Endothelial cell of hepatic sinusoid (primary cell): ENCODE data around the gene STAM2.
"Not testable (repeated sequence)": the region's sequence is repeated elsewhere in the genome, so short reads cannot be mapped to it uniquely, and the experiment has no call there.

Experiments used
- in situ Hi-C: cut with HindIII; loops from 2 replicates; pipeline ENCODE4 v1.10.0; 2017; ENCODE audit warnings: low sequenced_read_pairs

Gene STAM2

GRCh38 chr2:152175368-152176112 is at the start of gene STAM2:
Gene STAM2, minus strand, starts transcription at chr2:152175763. Its CDS starts 121 bp downstream, at chr2:152175642.
- in situ Hi-C loops, result no loop called here

DNA sequence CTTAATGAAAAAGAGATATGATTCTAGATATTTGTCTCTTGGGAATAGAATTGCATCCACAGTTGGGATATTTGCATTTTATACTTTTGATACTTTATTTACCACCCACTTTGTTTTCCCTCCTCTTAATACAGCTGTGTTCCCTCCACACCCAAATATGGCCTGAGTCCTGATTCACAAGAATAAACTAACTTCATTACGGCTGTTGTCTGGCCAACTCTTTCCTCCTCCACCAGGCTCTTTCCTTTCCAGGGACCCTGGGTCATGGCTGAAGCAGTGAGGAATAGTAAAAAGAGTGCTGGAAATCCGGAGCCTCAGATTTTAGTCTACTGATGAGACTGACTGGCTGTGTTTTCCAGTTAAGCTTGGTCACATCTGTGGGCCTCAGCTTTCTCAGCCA is 48.4 kb upstream of the STAM2 start:
- in situ Hi-C loops, result no loop called here

GRCh38 chr2:152222975-152223637 is 47.5 kb upstream of the STAM2 start:
- in situ Hi-C loops, result no loop called here

- in situ Hi-C loops, result no loop called here
Measured at GRCh38 chr2:152221839-152222238, 46.3 kb upstream of the STAM2 start.

DNA sequence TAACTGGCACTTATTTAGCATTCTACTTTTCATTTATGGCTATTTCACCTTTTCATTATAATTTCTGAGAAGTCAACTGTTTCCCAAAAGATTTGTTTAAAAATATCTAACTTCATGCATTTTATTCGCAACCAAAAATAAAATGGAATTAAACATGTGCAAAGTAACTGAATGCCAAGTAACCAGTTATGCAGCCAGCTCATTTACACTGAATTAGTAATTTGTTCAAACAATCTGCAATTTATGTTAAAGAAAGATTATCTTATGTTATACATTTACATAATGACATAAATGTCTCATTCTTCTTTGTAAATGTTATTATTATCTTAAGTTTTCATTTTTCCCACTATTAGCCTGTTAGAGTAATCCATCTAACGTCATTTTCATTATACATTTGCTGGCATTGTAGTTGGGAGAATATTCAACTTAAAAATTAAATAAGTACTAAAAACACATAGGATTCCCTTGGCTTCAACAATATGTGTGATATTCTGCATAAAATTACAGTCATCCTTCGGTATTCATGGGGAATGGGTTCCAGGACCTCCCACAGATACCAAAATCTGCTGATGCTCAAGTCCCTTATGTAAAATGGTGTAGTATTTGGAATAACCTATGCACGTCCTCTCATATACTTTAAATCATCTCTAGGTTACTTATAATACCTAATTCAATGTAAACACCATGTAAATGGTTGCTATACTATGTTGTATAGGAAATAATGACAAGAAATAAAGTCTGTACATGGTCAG is 43.7 kb upstream of the STAM2 start:
- in situ Hi-C loops, result no loop called here

GRCh38 chr2:152201466-152201830 is 25.9 kb upstream of the STAM2 start:
- in situ Hi-C loops, result no loop called here

DNA sequence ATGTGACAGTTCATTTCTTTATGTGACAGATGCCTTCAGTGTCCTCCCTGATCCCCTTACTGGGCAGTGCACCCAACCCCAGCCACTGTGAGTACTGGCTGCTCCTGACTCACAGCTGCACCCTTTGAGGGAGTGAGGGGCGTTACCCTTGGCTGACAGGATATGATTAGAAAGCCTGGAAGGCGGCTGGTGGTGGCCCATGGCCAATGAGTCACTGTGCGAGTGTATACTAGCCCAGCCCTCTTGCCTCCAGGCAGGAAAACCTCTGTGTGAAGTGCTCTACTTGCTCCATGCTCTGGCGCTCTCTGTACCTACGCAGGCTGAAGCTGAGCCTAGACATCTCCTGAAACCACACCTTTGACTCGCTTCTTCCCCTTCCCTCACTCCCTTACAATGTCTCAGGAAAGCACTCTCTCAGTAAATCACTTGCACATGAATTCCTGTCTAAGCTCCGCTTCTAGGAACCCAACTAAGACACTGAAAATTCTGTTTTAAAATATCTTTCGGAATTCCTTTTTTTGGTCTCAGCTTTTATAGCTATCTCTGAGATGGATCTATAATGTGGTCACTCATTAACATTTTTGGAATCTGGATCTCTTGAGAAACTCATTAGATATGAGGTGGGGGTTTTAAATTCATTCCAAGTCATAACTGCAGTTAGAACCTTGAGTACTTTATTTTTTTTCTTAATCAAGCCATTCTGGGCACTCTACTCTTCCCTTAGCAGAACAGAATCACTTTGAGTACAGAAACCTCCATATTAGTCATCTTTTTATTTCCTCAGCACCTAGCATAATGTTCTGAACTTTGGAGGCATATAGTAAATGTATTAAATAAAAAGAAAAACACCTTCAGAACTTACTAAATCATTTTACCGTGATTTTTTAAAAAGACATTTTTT is 25.3 kb upstream of the STAM2 start:
- in situ Hi-C loops, result no loop called here

DNA sequence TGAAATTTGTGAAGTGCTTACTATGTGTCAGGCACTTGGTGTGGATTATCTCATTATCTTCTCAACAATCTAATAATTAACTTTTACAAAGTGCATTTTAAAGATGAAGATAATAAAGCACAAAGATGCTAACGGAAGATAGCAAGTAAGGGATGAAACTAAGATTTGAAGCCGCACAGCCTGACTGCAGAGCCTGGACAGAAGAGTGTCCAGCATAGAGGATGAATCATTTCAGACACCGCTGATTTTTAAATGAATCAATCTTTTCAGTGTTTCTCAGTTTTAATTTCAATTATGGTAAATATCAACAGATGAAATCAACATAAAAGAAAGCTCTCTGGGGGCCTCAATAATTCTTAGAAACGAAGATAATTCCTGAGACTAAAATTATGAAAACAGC is 24.5 kb upstream of the STAM2 start:
- in situ Hi-C loops, result no loop called here

GRCh38 chr2:152198499-152198898 is 22.9 kb upstream of the STAM2 start:
- in situ Hi-C loops, result no loop called here

GRCh38 chr2:152197508-152198284 is 22.1 kb upstream of the STAM2 start:
- in situ Hi-C loops, result not testable (repeated sequence)

DNA sequence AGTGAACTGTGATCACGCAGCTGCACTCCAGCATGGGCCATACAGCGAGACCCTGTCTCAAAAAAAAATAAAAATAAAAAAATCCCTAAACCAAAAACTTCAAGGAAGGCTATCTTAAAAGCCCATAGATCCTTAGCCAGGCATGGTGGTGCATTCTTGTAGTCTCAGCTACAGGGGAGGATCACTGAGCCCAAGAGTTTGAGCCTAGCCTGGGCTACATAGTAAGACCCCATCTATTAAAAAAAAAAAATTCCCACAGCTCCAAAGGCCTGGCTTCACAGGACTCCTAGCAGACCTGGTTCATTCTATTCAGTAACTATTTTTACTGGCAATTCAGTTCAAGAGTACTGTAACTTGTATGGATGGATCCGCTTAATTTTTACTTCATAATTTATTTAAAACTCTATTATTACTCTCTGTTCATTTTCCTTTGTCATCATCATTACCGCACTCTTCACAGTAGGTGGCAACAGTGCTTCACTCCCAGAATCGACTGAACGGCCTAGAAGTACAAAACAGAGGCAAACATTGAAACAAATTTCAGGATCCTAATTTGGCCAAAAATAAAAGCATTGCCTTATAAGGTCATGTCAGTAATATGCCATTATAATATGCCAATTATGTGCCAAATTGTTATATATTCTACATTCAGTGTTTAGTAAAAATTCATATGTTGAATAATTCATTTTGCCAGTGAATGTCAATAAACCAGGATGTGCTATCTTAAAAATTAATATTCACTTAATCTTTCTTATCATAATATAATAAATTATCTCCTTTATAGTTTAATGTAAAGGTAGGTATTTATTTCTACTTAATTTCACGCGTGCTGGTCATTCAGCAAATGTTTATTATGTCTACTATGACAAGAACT is 14.3 kb upstream of the STAM2 start:
- in situ Hi-C loops, result no loop called here

GRCh38 chr2:152186808-152187207 is 11.2 kb upstream of the STAM2 start:
- in situ Hi-C loops, result not testable (repeated sequence)

DNA sequence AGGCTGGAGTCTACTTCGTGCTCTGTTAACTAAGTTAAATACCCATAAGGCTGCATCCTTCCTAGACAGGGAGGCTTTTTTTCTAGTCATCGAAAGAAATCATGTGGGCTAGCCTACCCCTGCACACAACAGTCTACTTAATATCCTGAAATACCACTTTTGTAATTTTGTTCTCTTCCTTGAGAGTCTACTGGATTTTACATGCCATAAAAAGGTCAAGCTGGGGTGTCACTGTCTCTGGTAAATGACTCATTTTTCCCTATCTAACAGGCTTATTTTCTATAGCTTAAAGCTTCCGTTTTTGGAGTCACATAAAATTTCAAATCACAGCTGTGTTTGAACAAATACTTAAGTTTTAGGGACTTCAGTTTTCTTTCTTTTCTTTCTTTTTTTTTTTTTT is 10.7 kb upstream of the STAM2 start:
- in situ Hi-C loops, result no loop called here

DNA sequence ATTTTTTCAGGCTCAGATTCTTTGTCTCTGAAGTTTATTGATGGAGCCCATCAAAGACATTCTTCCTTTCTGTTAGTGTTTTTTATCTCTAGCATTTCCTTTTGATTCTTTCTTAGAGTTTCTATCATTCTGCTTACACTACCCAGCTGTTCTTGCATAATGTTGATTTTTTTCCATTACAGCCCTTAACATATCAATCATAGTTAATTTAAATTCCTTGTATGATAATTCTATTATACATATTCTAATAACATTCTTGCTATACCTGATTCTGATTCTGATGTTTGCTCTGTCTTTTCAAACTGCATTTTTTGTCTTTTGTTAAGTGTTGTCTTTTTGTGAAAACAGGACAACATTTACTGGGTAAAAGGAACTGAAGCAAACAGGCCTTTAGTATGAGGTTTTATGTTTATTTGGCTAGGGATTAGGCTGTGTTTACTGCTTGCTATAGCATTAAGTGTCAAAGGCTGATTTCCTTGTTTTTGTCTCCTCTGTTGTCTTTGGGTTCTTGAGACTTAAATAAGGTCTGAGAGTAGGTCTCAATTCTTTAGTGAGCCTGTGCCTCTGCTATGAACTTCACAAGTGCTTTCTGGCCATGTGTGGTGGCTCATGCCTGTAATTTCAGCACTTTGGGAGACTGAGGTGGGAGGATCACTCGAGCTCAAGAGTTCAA is 8.0 kb upstream of the STAM2 start:
- in situ Hi-C loops, result no loop called here

- in situ Hi-C loops, result not testable (repeated sequence)
Measured at GRCh38 chr2:152177667-152178066, 2.1 kb upstream of the STAM2 start.

- in situ Hi-C loops, result no loop called here
Measured at GRCh38 chr2:152176113-152176714, 651 bp upstream of the STAM2 start.

DNA sequence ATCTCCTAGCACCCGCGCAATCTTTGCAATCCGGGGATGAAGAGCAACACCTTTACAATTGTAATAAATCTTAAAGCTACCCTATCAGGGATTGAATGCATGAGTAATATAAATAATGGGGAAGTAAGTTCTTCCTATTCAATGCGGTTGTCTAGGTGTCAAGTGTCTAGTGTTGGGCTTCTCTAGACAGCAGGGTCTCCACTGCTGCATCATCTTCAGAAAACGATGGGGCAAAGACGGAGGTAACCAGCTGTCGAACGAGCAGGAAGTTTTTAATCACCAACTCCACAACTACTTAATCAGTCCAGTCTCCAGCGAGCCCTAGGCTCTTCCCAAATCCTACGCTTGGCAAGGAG is 573 bp downstream of the STAM2 start:
- in situ Hi-C loops, result no loop called here

DNA sequence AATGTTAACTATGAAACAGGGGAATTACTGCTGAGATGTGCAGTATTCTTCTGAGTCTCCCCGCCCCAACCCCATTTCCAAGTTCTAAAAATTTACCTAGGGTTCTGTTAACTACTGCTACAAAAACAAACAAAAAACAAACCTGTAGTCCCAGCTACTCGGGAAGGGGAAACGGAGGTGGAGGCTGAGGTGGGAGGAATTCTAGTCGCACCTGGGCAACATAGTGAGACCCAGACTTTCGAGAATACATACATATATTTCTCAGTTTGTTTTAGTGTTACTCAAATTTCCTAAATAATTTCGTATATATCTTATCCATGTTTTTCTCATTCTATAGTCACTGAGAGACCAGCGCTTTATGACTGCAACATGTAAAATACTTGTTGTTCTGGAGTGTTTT is 989 bp downstream of the STAM2 start:
- in situ Hi-C loops, result loop anchor here (25.0 kb wide), 1 partner anchor 463 kb away; no protein-coding TSS in a partner anchor
